Body of pancreas (tissue), 4 donors: ENCODE data around the gene GRK3. TPM values are rescaled to one million over a fixed set of nuclear protein-coding genes. Genes with fewer than 3 reads are reported as not detected.

Experiments
- ATAC-seq: fragments of 150-250 bp; one replicate; pipeline ENCODE4 v1.9.1; 2016
- DNase-seq, 4 donors: peaks; one replicate each; pipeline ENCODE4 v3.0.0-alpha.2; 2019
- H3K27ac ChIP-seq, 4 donors: fragments of 200-600 bp; sonication (generic); 1 replicate in 3 of 4; 2 replicates in 1 of 4; pipeline versions ENCODE4 v1.5.1 to v1.6.1; 2016 to 2019; ENCODE audit warnings: mild to moderate bottlenecking in 1 of 4, mixed read lengths in 1 of 4, moderate library complexity in 1 of 4
- H3K27me3 ChIP-seq, 2 donors: fragments of 200-600 bp; sonication (generic); one replicate each; pipeline ENCODE4 v1.6.0; 2016; ENCODE audit warnings: mild to moderate bottlenecking in 1 of 2
- H3K36me3 ChIP-seq, 2 donors: fragments of 200-600 bp; sonication (generic); replicated peaks in 1 of 2; 2 replicates each; pipeline ENCODE4 v1.5.1; 2016; ENCODE audit warnings: low read depth in 2 of 2; ENCODE audit not compliant: insufficient read depth in 1 of 2
- H3K4me1 ChIP-seq: fragments of 200-600 bp; sonication (generic); one replicate; pipeline ENCODE4 v1.6.0; 2016
- H3K4me3 ChIP-seq, 2 donors: fragments of 200-600 bp; sonication (generic); 1 replicate in 1 of 2; 2 replicates in 1 of 2; pipeline ENCODE4 v1.5.1; 2016 to 2019
- H3K9me3 ChIP-seq, 3 donors: fragments of 200-600 bp; sonication (generic); 1 replicate in 2 of 3; 2 replicates in 1 of 3; pipeline ENCODE4 v1.5.1; 2016
- POLR2A ChIP-seq, 3 donors: fragments of 450-650 bp; IDR thresholded peaks; one replicate each; pipeline ENCODE4 v1.6.1; 2016; ENCODE audit warnings: antibody characterized with exemption in 3 of 3, mild to moderate bottlenecking in 2 of 3
- WGBS, 2 donors: methylation state at CpG; one replicate each; pipeline ENCODE4 v1.1.5; 2017; 5-methylcytosine and 5-hydroxymethylcytosine counted together
- intact Hi-C: fragments of 100-400 bp; cut with DNase I; formaldehyde crosslinking; loops from one replicate; pipeline ENCODE4 v1.15.1; 2023
- total RNA-seq, 2 donors: library from RNA; depleted of rRNA; stranded (reverse); fragments of >200 nt; gene quantifications; one replicate each; pipeline ENCODE4 v1.1.0, GENCODE V29; 2016
- TF ChIP-seq, protein P1 (sequence below), 7 experiments: fragments of 450-650 bp in 4 of 7; fragments of 200-600 bp in 3 of 7; sonication (generic) in 3 of 7; IDR thresholded peaks; one replicate each; pipeline ENCODE4 v1.5.1; 2016 to 2019; ENCODE audit warnings: antibody characterized with exemption in 7 of 7

GRK3 gene
- total RNA-seq, 2 donors from 2014 or later = 10.4 to 10.9 TPM

DNA sequence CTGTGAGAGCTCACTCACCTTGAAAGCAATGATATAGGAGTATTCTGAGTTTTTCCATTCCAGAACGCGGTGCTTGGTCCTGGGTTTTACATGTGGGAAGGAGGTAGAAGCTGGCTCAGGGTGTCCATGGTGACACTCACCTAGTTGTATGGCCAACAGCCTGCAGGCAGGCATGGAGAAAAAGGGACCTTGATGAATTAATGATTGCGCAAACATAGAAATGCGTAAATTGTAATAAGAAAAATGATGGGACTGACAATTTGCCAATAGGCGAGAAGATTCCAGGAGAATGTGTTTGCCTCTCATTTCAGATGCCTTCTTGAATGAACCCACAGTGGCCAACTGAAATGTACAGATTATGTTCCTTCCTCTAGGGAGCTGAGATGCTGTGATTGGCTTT is 124.2 kb downstream of the GRK3 start:
- ATAC-seq = no peak
- 96 to 98% methylated on average over 5 of the region's 5 CpGs for WGBS, 2 donors
- intact Hi-C loops = no loop called here
- Histone ChIP-seq H3K4me1 (no peaks in the 10 kb centered on the region), H3K36me3 (no peaks in the 10 kb centered on the region), H3K4me3 (no peak overlapping the region), H3K27ac (no peak overlapping the region), H3K9me3 (no peaks in the 10 kb centered on the region), H3K27me3 (no peaks in the 10 kb centered on the region)
- no peak for DNase-seq
- TF ChIP-seq, protein P1, sequence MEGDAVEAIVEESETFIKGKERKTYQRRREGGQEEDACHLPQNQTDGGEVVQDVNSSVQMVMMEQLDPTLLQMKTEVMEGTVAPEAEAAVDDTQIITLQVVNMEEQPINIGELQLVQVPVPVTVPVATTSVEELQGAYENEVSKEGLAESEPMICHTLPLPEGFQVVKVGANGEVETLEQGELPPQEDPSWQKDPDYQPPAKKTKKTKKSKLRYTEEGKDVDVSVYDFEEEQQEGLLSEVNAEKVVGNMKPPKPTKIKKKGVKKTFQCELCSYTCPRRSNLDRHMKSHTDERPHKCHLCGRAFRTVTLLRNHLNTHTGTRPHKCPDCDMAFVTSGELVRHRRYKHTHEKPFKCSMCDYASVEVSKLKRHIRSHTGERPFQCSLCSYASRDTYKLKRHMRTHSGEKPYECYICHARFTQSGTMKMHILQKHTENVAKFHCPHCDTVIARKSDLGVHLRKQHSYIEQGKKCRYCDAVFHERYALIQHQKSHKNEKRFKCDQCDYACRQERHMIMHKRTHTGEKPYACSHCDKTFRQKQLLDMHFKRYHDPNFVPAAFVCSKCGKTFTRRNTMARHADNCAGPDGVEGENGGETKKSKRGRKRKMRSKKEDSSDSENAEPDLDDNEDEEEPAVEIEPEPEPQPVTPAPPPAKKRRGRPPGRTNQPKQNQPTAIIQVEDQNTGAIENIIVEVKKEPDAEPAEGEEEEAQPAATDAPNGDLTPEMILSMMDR (IDR thresholded peaks at IDR 0.05) = no peak
- no peak for TF ChIP-seq POLR2A (IDR thresholded peaks at IDR 0.05)

DNA sequence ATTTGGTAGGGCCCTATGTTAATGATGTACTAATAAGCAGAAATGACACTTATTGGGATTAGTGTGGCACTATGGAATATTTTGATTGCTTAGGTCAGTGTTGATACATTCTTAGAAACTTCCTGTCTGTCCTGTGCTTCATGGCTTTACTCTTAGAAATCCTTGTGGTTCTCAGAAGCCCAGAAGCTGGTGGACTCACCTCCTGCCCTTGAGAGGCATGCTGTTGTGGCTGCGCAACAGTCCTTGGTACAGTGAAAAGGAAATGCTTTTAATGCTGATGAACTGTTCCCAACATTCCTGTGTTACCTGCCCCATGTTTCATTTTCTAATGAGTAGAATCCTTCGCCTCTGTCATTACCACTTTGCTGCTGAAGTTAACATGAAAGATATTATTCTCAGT is 125.2 kb downstream of the GRK3 start:
- Histone ChIP-seq H3K27ac (no peak overlapping the region), H3K9me3 (no peaks in the 10 kb centered on the region), H3K4me1 (no peaks in the 10 kb centered on the region), H3K4me3 (no peak overlapping the region), H3K36me3 (no peaks in the 10 kb centered on the region), H3K27me3 (no peaks in the 10 kb centered on the region)
- ATAC-seq (no peak), DNase-seq (no peak)
- 85 to 94% methylated on average over 2 of the region's 2 CpGs for WGBS, 2 donors
- no peak for TF ChIP-seq POLR2A (IDR thresholded peaks at IDR 0.05)
- intact Hi-C loops = no loop called here

DNA sequence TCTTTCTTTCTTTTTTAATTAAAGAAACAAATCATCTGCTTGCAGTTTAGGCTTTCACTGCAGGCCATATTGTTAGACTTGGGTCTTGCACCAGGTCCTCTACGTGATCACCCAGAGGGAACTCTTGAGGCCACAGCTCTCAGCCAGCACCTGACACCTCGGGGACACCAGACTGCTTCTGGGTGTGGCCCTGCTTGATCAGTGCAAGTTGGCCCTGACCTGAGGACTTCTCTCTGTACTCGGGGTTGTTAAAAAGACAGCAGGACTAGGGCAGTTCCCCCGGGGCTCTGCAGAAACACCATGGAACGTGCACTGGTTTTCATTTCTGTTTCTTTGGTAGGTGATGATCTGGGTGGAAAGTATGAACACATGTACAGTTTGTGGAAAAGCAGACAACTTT is 126.3 kb downstream of the GRK3 start:
- H3K36me3 ChIP-seq = no peaks in the 10 kb centered on the region
- ATAC-seq (no peak), DNase-seq (no peak)
- H3K27ac ChIP-seq = no peak overlapping the region
- intact Hi-C loops = no loop called here
- no peaks in the 10 kb centered on the region for H3K4me1 ChIP-seq
- no peaks in the 10 kb centered on the region for H3K27me3 ChIP-seq
- WGBS, 2 donors = 71 to 84% methylated on average over 5 of the region's 5 CpGs
- TF ChIP-seq, protein P1 (IDR thresholded peaks at IDR 0.05) = no peak
- TF ChIP-seq POLR2A (IDR thresholded peaks at IDR 0.05) = no peak
- H3K9me3 ChIP-seq = no peaks in the 10 kb centered on the region
- no peak overlapping the region for H3K4me3 ChIP-seq

DNA sequence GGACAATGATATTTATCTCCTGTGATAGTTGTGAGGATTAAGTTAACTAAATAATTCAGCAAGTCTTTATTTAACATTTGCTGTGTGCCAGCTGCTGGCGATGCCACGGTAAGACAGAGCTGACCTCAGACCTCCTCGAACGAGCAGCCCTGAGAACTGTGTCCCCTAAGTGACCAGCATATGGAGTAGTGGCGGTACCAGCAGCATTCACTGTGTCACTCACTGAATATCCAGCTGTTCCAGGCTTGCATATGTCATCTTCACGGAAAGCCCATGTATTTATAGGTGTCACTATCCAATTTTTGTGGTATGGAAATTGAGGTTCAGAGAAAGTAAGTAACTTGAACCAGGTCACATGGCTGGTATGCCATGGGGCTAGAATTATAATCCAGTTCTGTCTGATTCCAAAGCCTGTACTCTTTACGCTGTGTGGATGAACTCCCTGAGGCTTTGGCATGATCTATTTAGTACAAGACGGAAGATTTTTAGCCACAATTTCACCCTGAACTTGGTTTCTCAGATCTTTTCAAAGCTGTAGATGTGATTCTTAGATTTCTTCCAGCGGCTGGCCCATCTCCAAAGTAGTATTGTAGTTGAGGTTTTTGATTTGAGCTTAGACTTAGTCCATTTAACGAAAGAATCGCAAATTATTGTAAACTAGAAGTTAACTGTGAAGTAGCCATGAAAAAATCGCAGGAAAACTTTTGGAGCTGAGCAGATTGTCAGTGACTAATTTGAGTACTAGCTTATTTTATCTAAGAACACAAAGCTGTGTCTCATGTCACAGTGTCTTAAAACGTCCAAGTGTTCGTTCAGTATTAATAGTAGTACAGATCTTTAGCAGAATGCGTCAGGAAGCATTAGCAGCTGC is 128.2 kb downstream of the GRK3 start:
- Histone ChIP-seq H3K4me3 (no peak overlapping the region), H3K27ac (no peak overlapping the region), H3K36me3 (peaks cover 0 to 2% of the 10 kb centered on the region in 2 donors), H3K9me3 (no peaks in the 10 kb centered on the region), H3K27me3 (no peaks in the 10 kb centered on the region), H3K4me1 (no peaks in the 10 kb centered on the region)
- 81% methylated on average over 15 of the region's 15 CpGs for WGBS, 2 donors
- intact Hi-C loops = no loop called here
- DNase-seq (no peak), ATAC-seq (no peak)
- TF ChIP-seq, protein P1 (IDR thresholded peaks at IDR 0.05) = no peak
- TF ChIP-seq POLR2A (IDR thresholded peaks at IDR 0.05) = no peak

DNA sequence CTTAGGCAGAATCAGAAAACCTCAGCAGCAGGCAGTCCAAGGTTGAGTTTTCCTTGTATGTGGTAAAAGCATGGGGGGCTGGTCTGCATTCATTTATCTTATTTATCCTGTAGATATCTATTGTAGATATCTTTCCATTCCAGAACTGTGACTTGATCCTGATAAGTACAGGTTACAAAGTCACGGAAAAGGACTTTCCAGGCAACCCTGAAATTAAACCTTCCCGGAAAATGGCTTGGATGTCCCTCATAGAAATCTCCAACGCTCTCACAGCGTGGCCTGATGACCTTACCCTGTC is 128.7 kb downstream of the GRK3 start:
- DNase-seq = no peak
- WGBS, 2 donors = 94 to 95% methylated on average over 4 of the region's 4 CpGs
- Histone ChIP-seq H3K9me3 (no peaks in the 10 kb centered on the region), H3K36me3 (peaks cover 0 to 2% of the 10 kb centered on the region in 2 donors), H3K4me3 (no peak overlapping the region), H3K27me3 (no peaks in the 10 kb centered on the region), H3K27ac (no peak overlapping the region), H3K4me1 (no peaks in the 10 kb centered on the region)
- TF ChIP-seq, protein P1 (IDR thresholded peaks at IDR 0.05) = no peak
- TF ChIP-seq POLR2A (IDR thresholded peaks at IDR 0.05) = no peak
- ATAC-seq = no peak
- intact Hi-C loops = no loop called here
